Adrenal gland (tissue), 5 donors: ENCODE measurements around the gene RPAIN.

Experiments
- POLR2A ChIP-seq, 2 donors: fragments of 450-650 bp; IDR thresholded peaks; one replicate each; pipeline ENCODE4 v1.6.1; 2017; ENCODE audit warnings: antibody characterized with exemption in 2 of 2, mild to moderate bottlenecking in 2 of 2, moderate library complexity in 1 of 2
- TF ChIP-seq, protein P1 (sequence below), 6 experiments: fragments of 450-650 bp in 4 of 6; fragments of 200-600 bp in 2 of 6; sonication (generic) in 1 of 6; IDR thresholded peaks; 1 replicate in 5 of 6; 2 replicates in 1 of 6; pipeline versions ENCODE4 v1.5.1 to v1.8.0; 2016 to 2021; ENCODE audit warnings: antibody characterized with exemption in 6 of 6, mild to moderate bottlenecking in 2 of 6, moderate library complexity in 1 of 6
- donor health status: DM: no; HTN: no; CAD: no.

DNA sequence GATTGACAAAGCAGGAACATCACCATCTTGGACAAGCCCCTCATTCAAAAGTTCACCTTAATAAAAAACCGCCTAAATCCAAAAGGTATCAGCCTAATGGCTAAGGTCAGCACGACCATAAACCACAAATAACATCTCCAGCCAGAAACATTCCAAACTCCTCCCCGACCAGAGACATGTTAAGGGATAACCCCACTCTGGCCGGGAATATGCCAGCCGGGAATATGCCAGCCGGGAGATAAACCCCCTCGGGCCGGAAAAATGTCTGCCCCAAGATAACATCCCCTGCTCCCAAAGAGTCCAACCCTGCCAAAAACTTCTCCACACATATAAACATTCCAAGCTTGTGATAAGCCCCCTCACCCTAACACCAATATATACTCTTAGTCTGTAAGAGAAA is 47.4 kb downstream of the RPAIN start:
- TF ChIP-seq, protein P1, sequence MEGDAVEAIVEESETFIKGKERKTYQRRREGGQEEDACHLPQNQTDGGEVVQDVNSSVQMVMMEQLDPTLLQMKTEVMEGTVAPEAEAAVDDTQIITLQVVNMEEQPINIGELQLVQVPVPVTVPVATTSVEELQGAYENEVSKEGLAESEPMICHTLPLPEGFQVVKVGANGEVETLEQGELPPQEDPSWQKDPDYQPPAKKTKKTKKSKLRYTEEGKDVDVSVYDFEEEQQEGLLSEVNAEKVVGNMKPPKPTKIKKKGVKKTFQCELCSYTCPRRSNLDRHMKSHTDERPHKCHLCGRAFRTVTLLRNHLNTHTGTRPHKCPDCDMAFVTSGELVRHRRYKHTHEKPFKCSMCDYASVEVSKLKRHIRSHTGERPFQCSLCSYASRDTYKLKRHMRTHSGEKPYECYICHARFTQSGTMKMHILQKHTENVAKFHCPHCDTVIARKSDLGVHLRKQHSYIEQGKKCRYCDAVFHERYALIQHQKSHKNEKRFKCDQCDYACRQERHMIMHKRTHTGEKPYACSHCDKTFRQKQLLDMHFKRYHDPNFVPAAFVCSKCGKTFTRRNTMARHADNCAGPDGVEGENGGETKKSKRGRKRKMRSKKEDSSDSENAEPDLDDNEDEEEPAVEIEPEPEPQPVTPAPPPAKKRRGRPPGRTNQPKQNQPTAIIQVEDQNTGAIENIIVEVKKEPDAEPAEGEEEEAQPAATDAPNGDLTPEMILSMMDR (IDR thresholded peaks at IDR 0.05): no peak
- no peak for TF ChIP-seq POLR2A (IDR thresholded peaks at IDR 0.05)
